HepG2 (cell line): ENCODE measurements around the gene SPTSSB. TPM values are rescaled to one million over a fixed set of nuclear protein-coding genes. Genes with fewer than 3 reads are reported as not detected.

Experiments
- CBX2 ChIP-seq, 2 experiments: fragments of 200-600 bp in 1 of 2; sonication (generic); formaldehyde crosslinking in 1 of 2; IDR thresholded peaks; 2 replicates each; pipeline versions ENCODE4 v1.7.0 to v1.8.1; 2018 to 2022; ENCODE audit warnings: low read depth in 2 of 2, low read length in 1 of 2, mild to moderate bottlenecking in 1 of 2, missing genetic modification reagents in 1 of 2
- CREB1 ChIP-seq, 2 experiments: fragments of 450-650 bp in 1 of 2; IDR thresholded peaks; 2 replicates each; pipeline ENCODE4 v1.6.1; 2016 to 2017; ENCODE audit warnings: control low read depth in 1 of 2, mild to moderate bottlenecking in 1 of 2, missing compliant biosample characterization in 1 of 2, missing genetic modification characterization in 1 of 2
- ESRRA ChIP-seq: sonication (generic); formaldehyde crosslinking; IDR thresholded peaks from 2 replicates; pipeline ENCODE4 v1.5.1; 2020; ENCODE audit warnings: mild to moderate bottlenecking, low read depth, missing genetic modification reagents
- IKZF1 ChIP-seq: fragments of 450-650 bp; IDR thresholded peaks from 2 replicates; pipeline ENCODE4 v1.7.1; 2016
- KDM6A ChIP-seq: IDR thresholded peaks from 2 replicates; pipeline ENCODE4 v1.6.1; 2016; ENCODE audit warnings: low read depth
- KLF6 ChIP-seq: IDR thresholded peaks from 2 replicates; pipeline ENCODE4 v1.8.0; 2016; ENCODE audit warnings: missing biosample characterization, missing genetic modification reagents
- KMT2B ChIP-seq: IDR thresholded peaks from 2 replicates; pipeline ENCODE4 v1.6.1; 2016; ENCODE audit warnings: missing genetic modification reagents, missing compliant biosample characterization
- MAFF ChIP-seq: IDR thresholded peaks from 2 replicates; pipeline ENCODE4 v1.6.1; 2011; ENCODE audit warnings: low read depth, low read length, improper control_type of control experiment
- SALL1 ChIP-seq: sonication (generic); formaldehyde crosslinking; IDR thresholded peaks from 2 replicates; pipeline ENCODE4 v1.8.0; 2022; ENCODE audit warnings: mild to moderate bottlenecking, missing genetic modification reagents
- SMC3 ChIP-seq: IDR thresholded peaks from 2 replicates; pipeline ENCODE4 v1.6.1; 2011; ENCODE audit warnings: low read length, improper control_type of control experiment
- SRSF9 ChIP-seq: fragments of 200-400 bp; formaldehyde crosslinking; IDR thresholded peaks from 2 replicates; pipeline ENCODE4 v1.6.1; 2018; ENCODE audit warnings: borderline replicate concordance, mild to moderate bottlenecking, low read depth, low read length; ENCODE audit not compliant: insufficient read depth, poor library complexity, severe bottlenecking
- TBX3 ChIP-seq: fragments of 450-650 bp; IDR thresholded peaks from 2 replicates; pipeline ENCODE4 v1.6.1; 2017; ENCODE audit warnings: antibody characterized with exemption, mild to moderate bottlenecking, inconsistent platforms, borderline replicate concordance
- TMF1 ChIP-seq: sonication (generic); formaldehyde crosslinking; IDR thresholded peaks from 2 replicates; pipeline ENCODE4 v1.8.1; 2022; ENCODE audit warnings: low read depth, missing genetic modification reagents
- YY1 ChIP-seq: IDR thresholded peaks from 2 replicates; pipeline ENCODE4 v1.6.1; 2011; ENCODE audit warnings: low read length, low read depth, moderate library complexity, mild to moderate bottlenecking; ENCODE audit not compliant: insufficient read depth, insufficient replicate concordance
- ZBTB38 ChIP-seq: sonication (generic); formaldehyde crosslinking; IDR thresholded peaks from 2 replicates; pipeline ENCODE4 v1.5.1; 2020; ENCODE audit warnings: mild to moderate bottlenecking, missing genetic modification reagents
- ZNF431 ChIP-seq: sonication (generic); formaldehyde crosslinking; IDR thresholded peaks from 2 replicates; pipeline ENCODE4 v1.9.0; 2022; ENCODE audit warnings: missing genetic modification reagents, low read depth, mild to moderate bottlenecking, borderline replicate concordance
- ZNF468 ChIP-seq: sonication (generic); formaldehyde crosslinking; IDR thresholded peaks from 2 replicates; pipeline ENCODE4 v1.8.0; 2022; ENCODE audit warnings: mild to moderate bottlenecking, moderate library complexity, missing genetic modification reagents
- ZNF556 ChIP-seq: sonication (generic); formaldehyde crosslinking; IDR thresholded peaks from 2 replicates; pipeline ENCODE4 v1.4.0; 2020; ENCODE audit warnings: mild to moderate bottlenecking, missing genetic modification reagents, borderline replicate concordance
- ZNF598 ChIP-seq: sonication (generic); formaldehyde crosslinking; IDR thresholded peaks from 2 replicates; pipeline ENCODE4 v1.5.1; 2020; ENCODE audit warnings: mild to moderate bottlenecking, missing genetic modification reagents, borderline replicate concordance
- ZNF652 ChIP-seq: IDR thresholded peaks from 2 replicates; pipeline ENCODE4 v1.6.1; 2016; ENCODE audit warnings: low read depth, borderline replicate concordance
- ZNF724P ChIP-seq: sonication (generic); formaldehyde crosslinking; IDR thresholded peaks from 2 replicates; pipeline ENCODE4 v1.8.0; 2022; ENCODE audit warnings: missing genetic modification reagents, borderline replicate concordance
- ZNF746 ChIP-seq: sonication (generic); formaldehyde crosslinking; IDR thresholded peaks from 2 replicates; pipeline ENCODE4 v1.8.0; 2022; ENCODE audit warnings: mild to moderate bottlenecking, missing genetic modification reagents
- ZNF775 ChIP-seq: sonication (generic); formaldehyde crosslinking; IDR thresholded peaks from 2 replicates; pipeline ENCODE4 v1.4.0; 2020; ENCODE audit warnings: missing genetic modification reagents, mild to moderate bottlenecking, moderate library complexity, borderline replicate concordance
- ZSCAN30 ChIP-seq: sonication (generic); formaldehyde crosslinking; IDR thresholded peaks from 2 replicates; pipeline ENCODE4 v1.5.0; 2020; ENCODE audit warnings: mild to moderate bottlenecking, missing genetic modification reagents
- polyA plus RNA-seq, 8 experiments: library from polyadenylated mRNA; depleted of rRNA in 3 of 8; stranded (reverse) in 7 of 8; unstranded in 1 of 8; fragments of >200 nt; fragmentation: Illumina TruSeq in 4 of 8; extraction: Trizol in 4 of 8; gene quantifications; 2 replicates each; pipeline versions ENCODE4 v1.2.1 to v1.2.3, GENCODE V29; 2011 to 2016; ENCODE audit warnings: low read depth in 4 of 8, missing spikeins in 1 of 8, mixed read lengths in 1 of 8; ENCODE audit not compliant: insufficient read depth in 1 of 8
- total RNA-seq, 5 experiments: library from RNA; depleted of rRNA; stranded (reverse); fragments of >200 nt; fragmentation: Illumina TruSeq; extraction: Trizol; gene quantifications; 2 replicates each; pipeline ENCODE4 v1.2.3, GENCODE V29; 2016; ENCODE audit warnings: low read depth in 1 of 5
- TF ChIP-seq, protein P1 (sequence below): IDR thresholded peaks from 2 replicates; pipeline ENCODE4 v1.6.1; 2016; ENCODE audit warnings: mild to moderate bottlenecking, missing biosample characterization, missing genetic modification reagents
- TF ChIP-seq, protein P2 (sequence below): sonication (generic); formaldehyde crosslinking; IDR thresholded peaks from 2 replicates; pipeline ENCODE4 v1.4.0; 2020; ENCODE audit warnings: mild to moderate bottlenecking, missing genetic modification reagents, borderline replicate concordance
- TF ChIP-seq, protein P3 (sequence below): sonication (generic); formaldehyde crosslinking; IDR thresholded peaks from 2 replicates; pipeline ENCODE4 v1.4.0; 2020; ENCODE audit warnings: missing genetic modification reagents

SPTSSB gene
- total and polyA plus RNA-seq, 2 of the 13 experiments (the other 11 are each of a cell fraction or from before 2014, with no cell fraction given): 0.51 to 2.4 TPM

DNA sequence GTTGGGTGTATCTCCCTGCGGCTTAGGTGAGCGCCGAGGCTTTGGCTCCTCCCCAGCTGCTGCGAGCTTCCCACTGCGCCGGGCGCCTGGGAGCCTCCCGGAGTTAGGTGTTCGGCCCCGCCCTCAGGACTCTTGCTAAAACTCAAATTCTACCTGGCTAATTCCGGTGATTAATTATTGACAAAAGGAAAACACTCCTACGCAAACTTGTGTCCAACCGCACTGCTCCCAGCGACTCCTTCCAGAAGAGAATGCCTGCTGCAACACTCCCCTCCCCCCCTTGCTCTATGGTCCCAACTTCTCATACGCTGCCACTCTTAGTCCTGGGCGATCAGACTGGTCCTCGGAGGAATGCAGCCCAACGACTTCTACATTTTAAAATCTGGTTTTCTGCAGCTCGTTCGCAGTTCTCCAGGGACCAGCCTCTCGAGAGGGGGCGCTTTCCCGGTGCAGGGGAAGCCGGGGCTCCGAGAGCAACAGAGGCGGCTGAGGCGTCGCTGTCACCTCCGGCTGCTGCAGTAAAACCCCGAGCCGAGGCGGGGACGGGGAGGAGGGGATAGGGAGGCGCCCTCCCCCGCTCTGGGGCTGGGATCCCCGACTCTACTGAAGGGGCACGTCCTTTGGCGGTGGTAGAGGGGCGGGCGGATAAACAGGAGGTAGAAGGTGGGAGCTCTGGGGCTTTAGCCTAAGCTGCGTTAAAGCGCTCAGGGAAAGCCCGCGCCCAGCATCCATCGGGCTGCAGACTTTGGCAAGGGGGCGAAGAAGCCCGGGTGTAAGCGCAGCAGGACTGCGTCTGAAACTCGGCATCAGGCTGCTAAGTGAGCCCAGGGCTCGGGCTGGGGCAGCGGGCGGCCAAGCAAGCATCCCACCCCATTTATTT lies at the start of gene SPTSSB (continued):
- no peak for TF ChIP-seq ZNF468
- TF ChIP-seq CREB1 (IDR thresholded peaks at IDR 0.05): no peak
- TF ChIP-seq CREB1 (CRISPR knock-in tag; IDR thresholded peaks at IDR 0.05): peak; percentile 45; the same call in 1 of the 2 replicates
- TF ChIP-seq CBX2 (IDR thresholded peaks at IDR 0.05; ENCODE audit: low read depth, low read length): no peak
- TF ChIP-seq CBX2 (CRISPR knock-in tag; IDR thresholded peaks at IDR 0.05; ENCODE audit: low read depth): peak; percentile 36; the same call in 1 of the 2 replicates
- TF ChIP-seq, protein P1, sequence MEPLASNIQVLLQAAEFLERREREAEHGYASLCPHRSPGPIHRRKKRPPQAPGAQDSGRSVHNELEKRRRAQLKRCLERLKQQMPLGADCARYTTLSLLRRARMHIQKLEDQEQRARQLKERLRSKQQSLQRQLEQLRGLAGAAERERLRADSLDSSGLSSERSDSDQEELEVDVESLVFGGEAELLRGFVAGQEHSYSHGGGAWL (CRISPR knock-in tag): 0 out of 2 replicates have a peak, but pooled peaks have one; percentile 0
- no peak for TF ChIP-seq KMT2B (CRISPR knock-in tag)
- no peak for TF ChIP-seq ZNF652 (CRISPR knock-in tag)
- TF ChIP-seq, protein P2, sequence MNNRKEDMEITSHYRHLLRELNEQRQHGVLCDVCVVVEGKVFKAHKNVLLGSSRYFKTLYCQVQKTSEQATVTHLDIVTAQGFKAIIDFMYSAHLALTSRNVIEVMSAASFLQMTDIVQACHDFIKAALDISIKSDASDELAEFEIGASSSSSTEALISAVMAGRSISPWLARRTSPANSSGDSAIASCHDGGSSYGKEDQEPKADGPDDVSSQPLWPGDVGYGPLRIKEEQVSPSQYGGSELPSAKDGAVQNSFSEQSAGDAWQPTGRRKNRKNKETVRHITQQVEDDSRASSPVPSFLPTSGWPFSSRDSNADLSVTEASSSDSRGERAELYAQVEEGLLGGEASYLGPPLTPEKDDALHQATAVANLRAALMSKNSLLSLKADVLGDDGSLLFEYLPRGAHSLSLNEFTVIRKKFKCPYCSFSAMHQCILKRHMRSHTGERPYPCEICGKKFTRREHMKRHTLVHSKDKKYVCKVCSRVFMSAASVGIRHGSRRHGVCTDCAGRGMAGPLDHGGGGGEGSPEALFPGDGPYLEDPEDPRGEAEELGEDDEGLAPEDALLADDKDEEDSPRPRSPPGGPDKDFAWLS (CRISPR knock-in tag): 0 out of 2 replicates have a peak, but pooled peaks have one; percentile 50
- no peak for TF ChIP-seq ZNF775 (CRISPR knock-in tag)
- no peak for TF ChIP-seq YY1
- TF ChIP-seq SMC3: no peak
- no peak for TF ChIP-seq MAFF
- no peak for TF ChIP-seq ZBTB38 (CRISPR knock-in tag)
- peak; percentile 41; the same call in 1 of the 2 replicates for TF ChIP-seq ZNF556 (CRISPR knock-in tag)
- no peak for TF ChIP-seq ZNF724P (CRISPR knock-in tag)
- no peak for TF ChIP-seq TMF1 (CRISPR knock-in tag)
- TF ChIP-seq IKZF1: no peak
- TF ChIP-seq TBX3: no peak
- no peak for TF ChIP-seq KLF6 (CRISPR knock-in tag)
- TF ChIP-seq KDM6A (CRISPR knock-in tag): no peak
- no peak for TF ChIP-seq ZNF431
- peak; percentile 32; the same call in 1 of the 2 replicates for TF ChIP-seq SALL1 (CRISPR knock-in tag)
- TF ChIP-seq, protein P3, sequence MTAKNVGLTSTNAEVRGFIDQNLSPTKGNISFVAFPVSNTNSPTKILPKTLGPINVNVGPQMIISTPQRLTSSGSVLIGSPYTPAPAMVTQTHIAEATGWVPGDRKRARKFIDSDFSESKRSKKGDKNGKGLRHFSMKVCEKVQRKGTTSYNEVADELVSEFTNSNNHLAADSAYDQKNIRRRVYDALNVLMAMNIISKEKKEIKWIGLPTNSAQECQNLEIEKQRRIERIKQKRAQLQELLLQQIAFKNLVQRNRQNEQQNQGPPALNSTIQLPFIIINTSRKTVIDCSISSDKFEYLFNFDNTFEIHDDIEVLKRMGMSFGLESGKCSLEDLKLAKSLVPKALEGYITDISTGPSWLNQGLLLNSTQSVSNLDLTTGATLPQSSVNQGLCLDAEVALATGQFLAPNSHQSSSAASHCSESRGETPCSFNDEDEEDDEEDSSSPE (CRISPR knock-in tag): no peak
- TF ChIP-seq ZSCAN30 (CRISPR knock-in tag): no peak
- no peak for TF ChIP-seq SRSF9
- 0 out of 2 replicates have a peak, but pooled peaks have one; percentile 22 for TF ChIP-seq ZNF598 (CRISPR knock-in tag)
- TF ChIP-seq ESRRA: no peak
- no peak for TF ChIP-seq ZNF746 (CRISPR knock-in tag)
